ENCODE data around the gene SLC16A12. TPM values are rescaled to one million over a fixed set of nuclear protein-coding genes. Genes with fewer than 3 reads are reported as not detected.

The SLC16A12 gene
- total RNA-seq, 1 donor from 2014 or later: 2.6 TPM

DNA sequence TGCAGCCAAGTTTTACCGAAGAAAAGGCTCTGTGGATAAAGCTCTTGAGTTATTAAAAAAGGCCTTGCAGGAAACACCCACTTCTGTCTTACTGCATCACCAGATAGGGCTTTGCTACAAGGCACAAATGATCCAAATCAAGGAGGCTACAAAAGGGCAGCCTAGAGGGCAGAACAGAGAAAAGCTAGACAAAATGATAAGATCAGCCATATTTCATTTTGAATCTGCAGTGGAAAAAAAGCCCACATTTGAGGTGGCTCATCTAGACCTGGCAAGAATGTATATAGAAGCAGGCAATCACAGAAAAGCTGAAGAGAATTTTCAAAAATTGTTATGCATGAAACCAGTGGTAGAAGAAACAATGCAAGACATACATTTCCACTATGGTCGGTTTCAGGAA lies 132.4 kb downstream of the SLC16A12 start:
- H3K27ac Mint-ChIP-seq (ENCODE audit: unreplicated experiment): no peak overlapping the region
- no peak overlapping the region for H3K4me3 Mint-ChIP-seq (ENCODE audit: unreplicated experiment)
- peaks cover 3% of the 10 kb centered on the region for H3K9me3 Mint-ChIP-seq (ENCODE audit: low read depth)
- peaks cover 5% of the 10 kb centered on the region for H3K4me1 Mint-ChIP-seq (ENCODE audit: low read depth)
- no peaks in the 10 kb centered on the region for H3K27me3 Mint-ChIP-seq (ENCODE audit: low read depth)
- no peak for DNase-seq (ENCODE audit: low spot score)
- TF ChIP-seq, protein P1, sequence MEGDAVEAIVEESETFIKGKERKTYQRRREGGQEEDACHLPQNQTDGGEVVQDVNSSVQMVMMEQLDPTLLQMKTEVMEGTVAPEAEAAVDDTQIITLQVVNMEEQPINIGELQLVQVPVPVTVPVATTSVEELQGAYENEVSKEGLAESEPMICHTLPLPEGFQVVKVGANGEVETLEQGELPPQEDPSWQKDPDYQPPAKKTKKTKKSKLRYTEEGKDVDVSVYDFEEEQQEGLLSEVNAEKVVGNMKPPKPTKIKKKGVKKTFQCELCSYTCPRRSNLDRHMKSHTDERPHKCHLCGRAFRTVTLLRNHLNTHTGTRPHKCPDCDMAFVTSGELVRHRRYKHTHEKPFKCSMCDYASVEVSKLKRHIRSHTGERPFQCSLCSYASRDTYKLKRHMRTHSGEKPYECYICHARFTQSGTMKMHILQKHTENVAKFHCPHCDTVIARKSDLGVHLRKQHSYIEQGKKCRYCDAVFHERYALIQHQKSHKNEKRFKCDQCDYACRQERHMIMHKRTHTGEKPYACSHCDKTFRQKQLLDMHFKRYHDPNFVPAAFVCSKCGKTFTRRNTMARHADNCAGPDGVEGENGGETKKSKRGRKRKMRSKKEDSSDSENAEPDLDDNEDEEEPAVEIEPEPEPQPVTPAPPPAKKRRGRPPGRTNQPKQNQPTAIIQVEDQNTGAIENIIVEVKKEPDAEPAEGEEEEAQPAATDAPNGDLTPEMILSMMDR (IDR thresholded peaks at IDR 0.05): no peak
- peaks cover 2% of the 10 kb centered on the region for H3K36me3 Mint-ChIP-seq (ENCODE audit: low read depth)

DNA sequence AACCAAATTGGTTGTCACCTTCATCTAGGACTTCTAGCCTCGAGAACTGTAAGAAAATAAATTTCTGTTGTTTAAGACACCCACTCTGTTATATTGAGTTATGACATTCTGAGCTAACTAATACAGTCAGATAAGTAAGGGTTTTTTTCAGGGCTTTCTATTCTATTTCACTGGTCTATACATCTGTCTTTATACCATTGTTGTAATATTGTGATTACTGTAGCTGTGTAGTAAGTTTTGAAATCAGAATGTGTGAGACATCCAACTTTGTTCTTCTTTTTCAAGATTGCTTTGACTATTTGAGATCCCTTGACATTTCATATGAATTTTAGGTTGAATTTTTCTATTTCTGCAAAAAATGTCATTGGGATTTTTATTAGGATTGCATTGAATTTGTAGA lies 135.4 kb downstream of the SLC16A12 start:
- Mint-ChIP-seq H3K36me3 (ENCODE audit: low read depth) (no peaks in the 10 kb centered on the region), H3K9me3 (ENCODE audit: low read depth) (no peaks in the 10 kb centered on the region), H3K4me3 (ENCODE audit: unreplicated experiment) (no peak overlapping the region), H3K27me3 (ENCODE audit: low read depth) (no peaks in the 10 kb centered on the region), H3K4me1 (ENCODE audit: low read depth) (peaks cover 9% of the 10 kb centered on the region), H3K27ac (ENCODE audit: unreplicated experiment) (no peak overlapping the region)
- no peak for DNase-seq (ENCODE audit: low spot score)
- TF ChIP-seq, protein P1 (IDR thresholded peaks at IDR 0.05): no peak

DNA sequence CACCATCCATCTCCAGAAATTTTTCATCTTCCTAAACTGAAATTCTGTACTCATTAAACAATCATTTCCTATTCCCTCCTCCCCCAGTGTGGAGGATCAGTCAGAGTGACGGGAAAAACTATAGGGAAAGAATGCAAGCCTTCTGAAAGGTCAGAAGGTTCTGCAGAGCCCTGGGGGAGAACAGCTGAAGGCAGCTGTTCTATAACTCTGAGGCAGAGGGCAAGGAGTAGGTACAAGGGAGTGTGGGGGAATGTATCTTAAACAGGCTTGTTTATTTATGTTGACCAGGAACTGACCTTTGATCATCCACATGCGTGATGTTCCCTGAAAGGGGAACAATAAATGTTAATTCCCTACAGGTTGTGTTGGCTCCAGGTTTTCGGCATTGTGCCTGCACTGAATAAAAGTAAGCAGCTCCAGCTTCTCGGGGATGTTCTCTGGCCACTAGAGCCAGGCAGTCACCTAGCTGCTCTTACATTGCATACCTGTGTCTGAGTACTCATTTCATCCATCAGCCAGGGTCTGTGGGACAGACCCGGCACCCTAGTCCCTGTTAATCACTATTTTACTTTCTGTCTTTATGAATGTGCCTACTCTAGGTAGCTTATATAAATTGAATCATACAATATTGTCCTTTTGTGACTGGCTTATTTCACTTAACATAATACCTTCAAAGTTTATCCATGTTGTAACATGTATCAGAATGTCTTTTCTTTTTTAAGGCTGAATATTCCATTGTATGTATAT lies 137.2 kb downstream of the SLC16A12 start:
- Mint-ChIP-seq H3K36me3 (ENCODE audit: low read depth) (no peaks in the 10 kb centered on the region), H3K9me3 (ENCODE audit: low read depth) (no peaks in the 10 kb centered on the region), H3K4me3 (ENCODE audit: unreplicated experiment) (no peak overlapping the region), H3K27ac (ENCODE audit: unreplicated experiment) (peak overlapping the region; percentile 63), H3K27me3 (ENCODE audit: low read depth) (no peaks in the 10 kb centered on the region), H3K4me1 (ENCODE audit: low read depth) (peaks cover 14% of the 10 kb centered on the region)
- TF ChIP-seq, protein P1 (IDR thresholded peaks at IDR 0.05): no peak
- DNase-seq (ENCODE audit: low spot score): no peak

DNA sequence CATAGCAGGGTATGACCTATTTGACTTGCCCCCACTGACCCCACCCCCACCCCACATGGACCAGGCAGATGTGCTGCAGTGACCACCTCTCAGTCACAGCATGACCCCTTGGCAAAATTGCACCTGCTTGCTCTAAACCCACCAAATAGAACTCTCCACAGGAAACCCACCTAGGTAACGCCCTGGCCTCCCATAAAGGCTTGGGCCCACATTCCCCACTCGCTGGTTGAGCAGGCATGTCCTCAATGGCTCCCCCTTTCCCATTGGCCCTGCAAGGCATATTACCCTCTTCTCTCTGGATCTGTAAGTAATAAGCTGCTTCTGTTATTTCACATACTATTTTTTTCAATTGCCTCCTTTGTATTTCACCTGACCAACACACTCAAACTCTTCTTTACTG lies 140.3 kb downstream of the SLC16A12 start:
- H3K9me3 Mint-ChIP-seq (ENCODE audit: low read depth): no peaks in the 10 kb centered on the region
- TF ChIP-seq, protein P1 (IDR thresholded peaks at IDR 0.05): no peak
- peaks cover 25% of the 10 kb centered on the region for H3K4me1 Mint-ChIP-seq (ENCODE audit: low read depth)
- H3K4me3 Mint-ChIP-seq (ENCODE audit: unreplicated experiment): no peak overlapping the region
- H3K36me3 Mint-ChIP-seq (ENCODE audit: low read depth): no peaks in the 10 kb centered on the region
- H3K27ac Mint-ChIP-seq (ENCODE audit: unreplicated experiment): no peak overlapping the region
- no peak for DNase-seq (ENCODE audit: low spot score)
- no peaks in the 10 kb centered on the region for H3K27me3 Mint-ChIP-seq (ENCODE audit: low read depth)

GRCh38 chr10:89393898-89394297 lies 141.5 kb downstream of the SLC16A12 start:
- Mint-ChIP-seq H3K9me3 (ENCODE audit: low read depth) (no peaks in the 10 kb centered on the region), H3K4me1 (ENCODE audit: low read depth) (peaks cover 25% of the 10 kb centered on the region), H3K36me3 (ENCODE audit: low read depth) (no peaks in the 10 kb centered on the region), H3K27me3 (ENCODE audit: low read depth) (no peaks in the 10 kb centered on the region), H3K4me3 (ENCODE audit: unreplicated experiment) (no peak overlapping the region), H3K27ac (ENCODE audit: unreplicated experiment) (no peak overlapping the region)
- TF ChIP-seq, protein P1 (IDR thresholded peaks at IDR 0.05): no peak
- no peak for DNase-seq (ENCODE audit: low spot score)
